Measurements from ENCODE around the gene PKNOX2. TPM values are rescaled to one million over a fixed set of nuclear protein-coding genes. Genes with fewer than 3 reads are reported as not detected.

PKNOX2 gene
- total RNA-seq, 4 donors from 2014 or later = 0.83 to 4.1 (median 2.5) TPM

GRCh38 chr11:125379981-125380380, 215.4 kb downstream of the PKNOX2 start:
- WGBS = 84% methylated on average over 14 of the region's 14 CpGs
- Histone ChIP-seq H3K4me3 (no peak overlapping the region), H3K27ac (replicated peaks in 1 of 4) (no peak overlapping the region), H3K4me1 (peaks cover 15 to 28% (median 19%) of the 10 kb centered on the region in 4 donors), H3K36me3 (no peaks in the 10 kb centered on the region), H3K9me3 (no peaks in the 10 kb centered on the region), H3K27me3 (no peaks in the 10 kb centered on the region)
- intact Hi-C loops (cut with DNase I) = no loop called here
- no peak for DNase-seq (ENCODE audit: extremely low spot score)
- TF ChIP-seq POLR2A (IDR thresholded peaks at IDR 0.05; ENCODE audit: low read depth) (no peak), CTCF (IDR thresholded peaks at IDR 0.05) (no peak)

DNA sequence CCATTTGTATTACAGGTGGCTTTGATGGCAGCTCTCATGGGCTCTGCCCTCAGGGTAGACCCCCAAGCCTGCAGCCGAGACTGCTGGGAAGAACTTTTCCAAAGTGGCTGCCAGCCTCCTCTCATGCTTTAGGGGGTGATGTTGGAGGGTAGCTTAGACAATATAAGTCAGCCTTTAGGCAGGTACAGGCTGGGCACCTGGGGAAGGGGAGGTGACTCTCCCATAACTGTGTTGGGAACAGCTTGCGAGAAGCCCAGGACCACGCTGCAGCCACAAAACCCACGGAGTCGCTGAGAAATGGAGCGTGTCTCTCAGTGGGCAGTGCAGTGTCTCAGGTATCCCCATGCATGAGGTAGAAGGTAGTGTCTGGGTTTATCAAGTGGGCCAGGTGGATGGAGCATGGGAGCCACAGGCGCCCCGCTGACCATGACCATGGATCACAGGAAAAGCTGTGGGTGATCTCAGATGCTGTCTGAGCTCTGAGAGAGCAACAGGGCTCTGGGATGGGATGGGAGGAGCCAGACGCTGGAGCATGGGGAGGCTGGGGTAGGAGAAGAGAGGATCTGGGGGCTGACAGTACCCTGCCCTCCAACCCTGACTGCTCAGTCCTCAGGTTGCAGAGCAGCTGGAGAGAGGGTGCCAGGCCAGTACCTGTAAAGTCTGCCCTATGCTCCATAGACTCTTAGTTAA, 216.3 kb downstream of the PKNOX2 start:
- Histone ChIP-seq H3K9me3 (no peaks in the 10 kb centered on the region), H3K27ac (replicated peaks in 1 of 4) (no peak overlapping the region), H3K27me3 (no peaks in the 10 kb centered on the region), H3K4me1 (peaks cover 7 to 19% (median 11%) of the 10 kb centered on the region in 4 donors), H3K4me3 (no peak overlapping the region), H3K36me3 (peaks cover 0 to 5% (median 0%) of the 10 kb centered on the region in 4 donors)
- WGBS = 93% methylated on average over 8 of the region's 9 CpGs
- TF ChIP-seq EP300 (IDR thresholded peaks at IDR 0.05) = no peak
- no peak for TF ChIP-seq POLR2A (IDR thresholded peaks at IDR 0.05; ENCODE audit: low read depth)
- no peak for TF ChIP-seq CTCF (IDR thresholded peaks at IDR 0.05)
- no peak for TF ChIP-seq POLR2AphosphoS5 (IDR thresholded peaks at IDR 0.05)
- intact Hi-C loops (cut with DNase I) = no loop called here
- no peak for DNase-seq (ENCODE audit: extremely low spot score)

- Histone ChIP-seq H3K27me3 (no peaks in the 10 kb centered on the region), H3K4me3 (no peak overlapping the region), H3K9me3 (no peaks in the 10 kb centered on the region), H3K36me3 (peaks cover 0 to 5% (median 0%) of the 10 kb centered on the region in 4 donors), H3K27ac (replicated peaks in 1 of 4) (no peak overlapping the region), H3K4me1 (peaks cover 2 to 12% (median 5%) of the 10 kb centered on the region in 4 donors)
- WGBS = 88% methylated on average over 7 of the region's 7 CpGs
- intact Hi-C loops (cut with DNase I) = no loop called here
- DNase-seq (ENCODE audit: extremely low spot score) = no peak
- TF ChIP-seq POLR2AphosphoS5 (IDR thresholded peaks at IDR 0.05) = no peak
- TF ChIP-seq EP300 (IDR thresholded peaks at IDR 0.05) = no peak
- no peak for TF ChIP-seq POLR2A (IDR thresholded peaks at IDR 0.05; ENCODE audit: low read depth)
- no peak for TF ChIP-seq CTCF (IDR thresholded peaks at IDR 0.05)
Measured at GRCh38 chr11:125381499-125382044, 217.0 kb downstream of the PKNOX2 start.

DNA sequence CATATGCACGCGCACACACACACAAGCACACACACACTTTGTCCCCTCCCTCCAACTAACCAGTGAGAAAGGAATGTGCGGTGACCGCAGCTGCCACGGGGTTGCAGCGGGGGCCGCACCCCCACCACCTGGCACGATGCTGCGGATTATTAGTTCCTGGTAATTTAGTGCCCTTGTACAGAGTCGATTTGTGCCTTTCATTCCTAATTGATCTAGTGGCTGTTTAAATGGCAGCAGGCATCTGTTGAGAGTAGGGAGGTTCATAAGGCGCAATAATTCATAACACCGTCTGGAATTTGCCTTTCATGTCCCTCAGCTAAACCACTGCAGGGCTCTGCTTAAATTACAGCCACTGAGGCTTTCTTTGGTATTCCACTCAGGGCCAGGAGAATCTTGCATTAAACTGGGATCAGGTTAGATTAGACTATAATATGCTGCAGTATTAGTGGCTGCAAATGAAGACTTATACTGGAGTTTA, 217.8 kb downstream of the PKNOX2 start:
- H3K4me3 ChIP-seq = no peak overlapping the region
- 75% methylated on average over 12 of the region's 12 CpGs for WGBS
- peaks cover 0 to 5% (median 1%) of the 10 kb centered on the region in 4 donors for H3K4me1 ChIP-seq
- H3K36me3 ChIP-seq = peaks cover 0 to 5% (median 0%) of the 10 kb centered on the region in 4 donors
- no peak for DNase-seq (ENCODE audit: extremely low spot score)
- no peak for TF ChIP-seq POLR2AphosphoS5 (IDR thresholded peaks at IDR 0.05)
- no peak for TF ChIP-seq POLR2A (IDR thresholded peaks at IDR 0.05; ENCODE audit: low read depth)
- TF ChIP-seq EP300 (IDR thresholded peaks at IDR 0.05) = no peak
- no peak for TF ChIP-seq CTCF (IDR thresholded peaks at IDR 0.05)
- intact Hi-C loops (cut with DNase I) = no loop called here
- H3K9me3 ChIP-seq = no peaks in the 10 kb centered on the region
- H3K27ac ChIP-seq (replicated peaks in 1 of 4) = no peak overlapping the region
- H3K27me3 ChIP-seq = no peaks in the 10 kb centered on the region

All from esophagus muscularis mucosa (tissue), 4 donors.